NK-92 treated with Interleukin-12 subunit alpha and Interleukin-12 subunit beta, amount 100 ng/mL, for 24 hours (cell line): ENCODE results near the gene FAM47E.
"Not testable (repeated sequence)": the region's sequence is repeated elsewhere in the genome, so short reads cannot be mapped to it uniquely, and the experiment has no call there.

Experiments
- DNase-seq: peaks from one replicate; lab custom pipeline; 2025; lab: John Stamatoyannopoulos, UW

The FAM47E gene

GRCh38 chr4:76226418-76226817, 25.1 kb upstream of the FAM47E start:
- DNase-seq = no peak

DNA sequence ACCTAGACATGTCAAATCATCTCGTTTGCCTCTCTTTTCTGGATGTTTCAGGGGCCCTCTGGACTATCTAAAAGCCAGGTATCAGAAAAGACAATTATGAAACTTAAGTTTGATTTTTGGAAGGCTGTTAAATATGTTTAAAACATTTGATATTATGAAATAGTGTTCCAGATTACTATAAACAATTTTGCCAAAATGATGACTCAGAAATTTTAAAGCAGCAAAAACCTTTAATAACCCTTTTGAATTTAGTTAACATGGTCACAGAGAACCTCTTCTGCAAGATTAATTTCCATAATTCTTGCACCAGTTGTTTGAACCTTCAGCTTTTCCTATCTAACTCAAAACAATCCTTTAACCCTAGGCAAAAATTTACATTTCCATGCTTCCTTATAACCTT, 18.8 kb upstream of the FAM47E start:
- DNase-seq = no peak

DNA sequence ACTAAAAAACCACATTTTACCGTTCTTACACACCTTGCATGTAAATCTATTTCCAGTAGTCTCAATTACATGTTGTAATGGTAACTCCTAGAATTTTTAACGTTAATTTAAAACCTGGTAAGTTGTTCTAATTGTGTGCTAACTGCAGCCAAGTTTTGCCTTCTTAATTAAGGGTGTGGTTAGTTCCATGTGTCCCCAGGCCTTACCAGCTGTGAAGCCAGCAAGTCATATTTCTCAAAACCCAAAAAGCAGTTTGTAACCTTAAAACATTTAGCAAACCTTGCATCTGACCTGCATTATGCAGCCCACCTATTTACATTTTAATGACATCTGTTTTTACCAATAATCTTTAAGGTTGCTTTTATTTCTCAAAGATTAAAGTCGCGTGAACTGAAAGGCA, 18.4 kb upstream of the FAM47E start:
- DNase-seq = no peak

DNA sequence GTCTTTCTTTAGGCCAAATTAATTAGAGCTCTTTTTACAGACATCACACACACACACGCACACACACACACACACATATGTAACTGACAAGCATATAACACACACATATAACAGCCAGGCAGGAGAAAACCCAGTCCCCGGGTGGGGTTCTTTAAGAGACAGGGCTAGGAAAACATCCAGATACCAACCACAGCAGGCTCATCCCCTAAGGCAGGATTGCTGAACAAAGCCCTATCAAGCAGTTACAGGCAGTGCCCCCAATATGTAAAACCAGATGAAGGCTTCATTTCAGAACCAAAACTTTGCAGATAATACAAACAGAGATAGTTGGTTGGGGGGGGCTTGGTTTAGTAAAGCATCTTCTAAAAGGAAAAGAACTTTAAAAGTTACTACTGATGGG, 18.0 kb upstream of the FAM47E start:
- no peak for DNase-seq

DNA sequence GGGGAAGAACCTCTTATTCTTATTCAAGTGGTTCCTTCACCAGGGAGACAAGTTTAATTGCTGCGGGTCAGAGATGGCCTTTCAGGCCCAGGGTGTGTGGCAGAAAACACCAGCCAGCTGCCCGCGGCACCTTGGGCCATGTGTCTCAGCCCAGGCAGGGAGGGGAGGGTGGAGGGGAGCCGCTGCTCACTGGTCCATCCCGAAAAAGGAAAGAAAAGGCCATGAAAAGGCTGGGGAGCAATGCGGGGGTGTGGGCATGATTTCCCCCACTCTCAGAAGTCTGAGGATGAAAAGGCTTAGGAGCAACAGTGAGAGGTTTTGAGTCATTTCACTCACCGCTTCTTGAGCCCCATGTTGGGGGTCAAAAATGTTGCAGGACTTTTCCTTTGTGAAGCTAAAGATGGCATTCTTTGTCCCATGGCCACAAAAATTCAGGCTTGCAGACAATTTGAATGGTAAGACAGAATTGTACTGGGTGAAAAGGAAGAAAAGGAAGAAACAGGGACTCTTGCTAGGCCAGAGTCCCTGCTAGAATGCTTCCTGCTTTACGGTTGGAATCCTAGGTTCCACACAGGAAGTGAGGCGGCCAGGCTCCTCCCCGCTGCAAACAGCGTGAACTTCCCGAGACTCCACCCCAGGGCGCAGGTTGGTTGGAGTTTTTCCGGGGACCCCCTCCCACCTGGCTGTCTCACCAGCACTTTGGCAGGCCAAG, 17.4 kb upstream of the FAM47E start:
- no peak for DNase-seq

DNA sequence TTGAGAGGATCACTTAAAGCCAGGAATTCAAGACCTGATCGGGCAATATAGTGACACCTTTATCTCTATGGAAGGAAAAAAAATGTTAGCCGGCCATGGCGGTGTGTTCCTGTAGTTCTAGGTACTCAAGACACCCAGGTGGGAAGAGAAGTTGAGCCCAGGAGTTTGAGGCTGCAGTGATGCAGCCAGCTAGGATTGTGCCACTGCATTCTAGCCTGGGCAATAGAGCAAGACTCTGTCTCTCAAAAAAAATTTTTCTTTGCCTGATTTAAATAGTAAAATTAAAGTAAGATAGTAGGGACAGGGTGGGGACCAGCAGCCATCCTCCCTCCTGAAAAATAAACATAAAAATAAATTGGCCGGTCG, 16.9 kb upstream of the FAM47E start:
- DNase-seq = no peak

GRCh38 chr4:76235407-76235806, 16.1 kb upstream of the FAM47E start:
- no peak for DNase-seq

- no peak for DNase-seq
Observed at GRCh38 chr4:76235915-76236314, 15.6 kb upstream of the FAM47E start.

DNA sequence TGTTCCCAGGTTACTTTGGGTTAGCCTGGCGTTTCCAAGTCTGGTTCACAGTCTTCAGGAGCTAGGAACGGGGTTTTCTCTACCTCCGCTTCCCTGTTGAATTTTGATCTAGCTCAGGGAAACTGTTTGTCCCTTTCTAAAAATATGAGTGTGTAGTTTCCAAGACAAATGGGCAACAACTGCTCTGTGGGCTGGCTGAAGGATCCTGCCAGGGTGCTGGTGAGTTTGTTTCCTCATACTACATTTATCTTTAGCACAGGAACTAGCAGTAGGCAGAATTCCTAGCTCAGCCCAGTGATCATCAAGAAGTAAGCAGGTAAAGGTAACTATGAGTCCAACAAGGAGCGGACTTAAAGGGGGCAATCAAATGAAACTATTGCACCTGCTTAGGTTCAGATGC, 13.3 kb upstream of the FAM47E start:
- DNase-seq = no peak

DNA sequence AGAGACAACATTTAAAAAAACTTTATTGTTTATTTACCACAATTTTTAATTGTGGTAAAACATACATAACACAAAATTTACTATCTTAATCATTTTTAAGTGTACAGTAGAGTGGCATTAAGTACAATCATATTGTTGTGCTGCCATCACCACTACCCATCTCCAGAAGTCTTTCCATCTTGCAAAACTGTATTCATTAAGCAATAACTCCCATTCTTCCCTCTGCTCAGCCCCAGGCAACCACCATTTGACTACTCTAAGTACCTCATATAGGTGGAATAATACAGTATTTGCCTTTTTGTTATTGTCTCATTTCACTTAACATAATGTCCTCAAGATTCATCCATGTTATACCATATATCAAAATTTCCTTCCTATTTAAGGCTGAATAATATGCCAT, 12.8 kb upstream of the FAM47E start:
- DNase-seq = no peak

GRCh38 chr4:76240236-76240635, 11.3 kb upstream of the FAM47E start:
- no peak for DNase-seq

DNA sequence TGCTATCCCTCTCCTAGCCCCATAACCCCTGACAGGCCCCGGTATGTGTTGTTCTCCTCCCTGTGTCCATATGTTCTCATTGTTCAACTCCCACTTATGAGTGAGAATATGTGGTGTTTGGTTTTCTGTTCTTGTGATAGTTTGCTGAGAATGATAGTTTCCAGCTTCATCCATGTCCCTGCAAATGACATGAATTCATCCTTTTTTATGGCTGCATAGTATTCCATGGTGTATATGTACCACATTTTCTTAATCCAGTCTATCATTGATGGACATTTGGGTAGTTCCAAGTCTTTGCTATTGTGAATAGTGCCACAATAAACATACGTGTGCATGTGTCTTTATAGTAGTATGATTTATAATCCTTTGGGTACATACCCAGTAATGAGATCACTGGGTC, 7.6 kb upstream of the FAM47E start:
- DNase-seq = not testable (repeated sequence)

DNA sequence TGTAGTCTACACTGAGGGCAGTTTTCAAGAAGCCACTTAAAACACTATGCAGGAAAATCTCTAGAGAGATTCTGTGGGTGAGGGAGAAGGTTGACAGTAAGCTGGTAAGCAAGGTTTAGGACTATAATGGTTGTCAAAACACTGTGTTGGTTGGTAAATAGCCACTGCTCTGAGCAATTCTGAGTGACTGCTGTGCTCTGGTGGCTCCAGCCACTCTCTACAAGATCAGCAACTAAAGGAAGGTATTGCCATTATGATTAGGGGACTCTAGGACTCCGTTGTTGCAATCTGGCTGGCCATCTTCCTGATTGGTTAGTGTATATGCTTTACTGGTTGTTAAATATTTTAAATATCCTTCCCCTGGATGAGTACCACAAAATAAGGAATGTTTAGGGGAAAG, 5.5 kb upstream of the FAM47E start:
- DNase-seq = no peak

- no peak for DNase-seq
Observed at GRCh38 chr4:76246852-76247251, 4.7 kb upstream of the FAM47E start.

GRCh38 chr4:76250962-76251361, 559 bp upstream of the FAM47E start:
- DNase-seq = no peak

GRCh38 chr4:76252271-76252653, 741 bp downstream of the FAM47E start:
- DNase-seq = no peak

DNA sequence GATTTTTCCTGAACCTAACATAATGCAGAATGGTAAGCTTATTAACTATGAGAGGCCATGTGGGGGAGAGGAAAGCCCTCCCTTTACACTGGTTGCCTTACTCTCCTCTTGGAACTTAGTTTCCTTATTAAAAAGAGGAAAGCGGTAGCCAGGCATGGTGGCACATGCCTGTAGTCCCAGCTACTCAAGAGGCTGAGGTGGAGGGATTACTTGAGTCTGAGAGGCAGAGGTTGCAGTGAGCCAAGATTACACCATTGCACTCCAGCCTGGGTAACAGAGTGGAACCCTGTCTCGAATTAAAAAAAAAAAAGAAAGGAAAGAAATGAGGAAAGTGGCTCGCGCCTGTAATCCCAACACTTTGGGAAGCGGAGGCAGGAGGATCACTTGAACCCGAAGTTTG, 2.0 kb downstream of the FAM47E start:
- DNase-seq = no peak

DNA sequence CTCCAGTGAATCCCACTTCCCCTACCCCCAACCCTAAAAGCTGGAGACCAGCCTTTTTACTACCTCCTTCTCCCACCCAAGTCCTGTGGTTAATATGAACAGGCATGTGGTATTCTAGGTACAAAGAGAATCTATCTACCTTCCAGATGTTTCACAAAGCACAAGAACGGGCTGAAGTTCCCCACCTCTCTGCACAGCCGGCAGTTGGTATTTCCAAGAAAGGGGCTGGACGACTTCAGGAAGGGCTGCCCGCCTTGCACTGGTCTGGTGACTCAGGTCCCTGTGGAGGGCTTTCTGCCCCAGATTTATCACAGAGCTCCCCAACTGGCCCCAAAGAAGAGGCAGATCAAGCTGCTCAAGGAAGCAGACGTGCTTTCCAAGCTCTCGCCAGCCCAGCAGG, 4.5 kb downstream of the FAM47E start:
- DNase-seq = no peak

DNA sequence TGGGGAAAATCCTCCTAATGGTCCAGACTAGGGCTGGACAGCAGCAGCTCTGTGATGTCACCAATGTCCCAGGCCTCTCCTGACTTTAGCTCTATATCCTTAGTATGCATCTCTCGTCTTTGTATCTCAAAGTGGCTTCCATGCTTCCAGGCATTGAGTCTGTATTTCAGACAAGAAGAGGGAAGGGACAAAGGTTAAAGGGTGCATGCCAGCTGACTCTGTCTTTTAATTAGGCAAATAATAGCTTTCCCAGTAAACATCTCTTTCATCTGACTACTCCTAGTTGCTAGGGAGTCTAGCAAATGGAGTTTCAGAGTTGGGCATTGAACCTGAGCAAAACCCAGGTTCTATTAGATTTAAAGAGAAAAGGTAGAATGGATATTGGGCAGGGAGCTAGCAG, 5.4 kb downstream of the FAM47E start:
- no peak for DNase-seq

- DNase-seq = no peak
Observed at GRCh38 chr4:76257824-76258223, 6.3 kb downstream of the FAM47E start.

GRCh38 chr4:76260571-76260970, 9.1 kb downstream of the FAM47E start:
- DNase-seq = no peak

DNA sequence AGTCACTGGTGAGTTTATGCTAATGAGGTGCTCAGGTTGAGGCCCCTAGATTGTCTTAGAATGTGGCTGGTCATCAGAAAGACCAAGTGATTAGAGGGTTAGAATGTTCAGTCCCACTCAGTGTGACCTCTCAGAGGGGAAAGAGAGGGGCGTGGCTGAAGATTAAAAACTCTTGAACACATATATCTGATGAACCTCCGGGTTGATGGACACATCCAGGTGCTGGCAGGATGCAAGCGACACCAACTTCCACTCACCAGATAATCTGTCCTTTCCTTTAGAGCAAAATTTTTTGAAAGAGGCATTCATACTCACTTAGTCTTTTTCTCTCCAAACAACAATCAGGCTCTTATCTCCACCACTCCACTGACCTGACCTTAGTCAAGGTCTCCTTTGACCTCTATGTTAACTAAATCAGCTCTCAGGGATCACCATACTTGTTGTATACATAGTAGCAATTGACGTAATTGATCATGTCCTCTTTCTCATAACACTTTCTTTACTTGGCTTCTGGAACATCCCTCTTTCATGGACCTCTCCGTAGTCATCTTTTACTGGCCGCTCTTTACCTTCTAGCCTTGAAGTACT, 14.2 kb downstream of the FAM47E start:
- DNase-seq = no peak

DNA sequence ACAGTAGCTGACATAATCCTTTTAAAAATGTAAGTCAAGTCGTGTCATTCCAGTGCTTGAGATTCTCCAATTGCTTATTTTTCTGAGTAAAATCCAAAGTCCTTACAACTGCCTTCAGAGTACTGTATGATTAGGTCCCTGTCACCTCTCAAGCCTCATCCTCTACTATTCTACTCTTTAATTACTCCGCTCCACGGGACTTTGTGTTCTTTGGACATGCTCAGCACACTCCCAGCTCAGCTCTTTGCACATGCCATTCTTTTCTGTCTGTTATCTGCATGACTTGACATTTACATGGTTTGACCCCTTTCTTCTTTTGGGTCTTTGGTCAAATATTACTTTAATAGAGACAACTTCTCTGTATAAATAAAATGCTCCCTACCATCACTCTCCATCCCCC, 15.1 kb downstream of the FAM47E start:
- no peak for DNase-seq

DNA sequence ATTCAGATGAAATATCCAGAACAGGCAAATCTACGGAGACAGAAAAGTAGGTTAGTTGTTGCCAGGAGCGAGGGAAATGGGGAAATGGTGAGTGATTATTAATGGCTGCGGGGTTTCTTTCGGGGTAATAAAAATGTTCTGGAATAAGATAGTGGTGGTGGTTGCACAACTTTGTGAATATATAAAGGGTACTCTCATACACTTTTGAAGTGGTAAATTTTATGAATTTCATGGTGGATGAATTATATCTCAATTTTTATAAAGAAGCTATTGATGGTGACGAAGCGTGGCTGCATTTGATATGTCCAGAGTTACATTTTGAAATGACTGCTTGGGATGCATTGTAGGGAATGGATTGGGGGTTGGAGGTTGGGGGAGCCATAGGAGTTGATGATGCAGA, 16.3 kb downstream of the FAM47E start:
- DNase-seq = no peak
